ENCODE data around the gene KIAA1958.

GRCh38 chr9:112559629-112560413, 73.2 kb downstream of the KIAA1958 start:
- no peak for TF ChIP-seq CTCF (IDR thresholded peaks at IDR 0.05; ENCODE audit: control extremely low read depth in 1 of 3, insufficient read depth in 1 of 3, low read depth in 1 of 3, low read length in 3 of 3)
- no peak for TF ChIP-seq RAD21 (IDR thresholded peaks at IDR 0.05 in 1 of 2, conservative IDR thresholded peaks at IDR 0.05 in 1 of 2; ENCODE audit: low read depth in 2 of 2, low read length in 2 of 2)
- no peak for TF ChIP-seq CEBPB (IDR thresholded peaks at IDR 0.05; ENCODE audit: low read depth, low read length)
- no peak for TF ChIP-seq BCL11A (IDR thresholded peaks at IDR 0.05; ENCODE audit: low read depth in 2 of 2, low read length in 2 of 2)
- no peak for TF ChIP-seq MAX (IDR thresholded peaks at IDR 0.05)
- no peak for TF ChIP-seq POLR2A (IDR thresholded peaks at IDR 0.05; ENCODE audit: control extremely low read depth in 1 of 2, low read depth in 2 of 2, low read length in 2 of 2)
- TF ChIP-seq KDM5A (IDR thresholded peaks at IDR 0.05; ENCODE audit: low read length), result no peak
- TF ChIP-seq EZH2 (IDR thresholded peaks at IDR 0.05; ENCODE audit: low read depth, low read length, severe bottlenecking), result no peak
- no peak for TF ChIP-seq SIRT6 (IDR thresholded peaks at IDR 0.05; ENCODE audit: low read length)

Data from H1 (cell line).